Measurements from ENCODE around the gene XG. TPM values are rescaled to one million over a fixed set of nuclear protein-coding genes. Genes with fewer than 3 reads are reported as not detected.

The XG gene
- total and polyA plus RNA-seq, 9 of the 15 experiments (the other 6 are each of a cell fraction or from before 2014, with no cell fraction given) = 0.03 to 0.12 TPM; not detected in 7

- no peak for TF ChIP-seq THAP12 (CRISPR knock-in tag; IDR thresholded peaks at IDR 0.05)
- TF ChIP-seq SMARCE1 (IDR thresholded peaks at IDR 0.05) = no peak
- TF ChIP-seq ZNF324 (CRISPR knock-in tag; IDR thresholded peaks at IDR 0.05) = no peak
- 0 out of 2 replicates have a peak, but pooled peaks have one; percentile 63 for TF ChIP-seq ZNF175 (CRISPR knock-in tag; IDR thresholded peaks at IDR 0.05; ENCODE audit: low read depth)
- no peak for TF ChIP-seq PKNOX1 (IDR thresholded peaks at IDR 0.05)
Observed at GRCh38 chrX:2782778-2783177, 30.9 kb downstream of the XG start (continued).

DNA sequence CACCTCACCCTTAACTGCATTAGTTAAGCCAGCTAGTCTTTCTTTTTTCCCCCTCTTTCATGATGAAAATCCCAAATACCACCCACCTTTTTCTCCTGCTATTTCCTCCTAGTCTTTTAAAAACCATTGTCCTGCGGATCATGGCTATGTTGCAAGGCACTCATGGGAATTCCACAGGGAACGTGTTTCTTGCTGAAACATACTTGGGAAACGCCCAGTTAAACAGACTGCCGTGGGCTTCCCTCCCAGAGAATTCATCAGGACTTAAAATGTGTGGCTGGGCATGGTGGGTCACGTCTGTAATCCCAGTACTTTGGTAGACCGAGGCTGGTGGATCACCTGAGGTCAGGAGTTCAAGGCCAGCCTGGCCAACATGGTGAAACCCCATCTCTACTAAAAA, 32.2 kb downstream of the XG start:
- H2AFZ ChIP-seq (ENCODE audit: low read depth, low read length) = no peak overlapping the region
- no peaks in the 10 kb centered on the region for H3K9me1 ChIP-seq (ENCODE audit: control insufficient read depth, insufficient read depth, low read length)
- H3K27me3 ChIP-seq (ENCODE audit: control insufficient read depth in 2 of 2, insufficient read depth in 2 of 2, low read length in 2 of 2) = no peaks in the 10 kb centered on the region; a peak in 2 of 5 replicates
- H3K9ac ChIP-seq (ENCODE audit: insufficient read depth in 1 of 2, low read depth in 2 of 2, low read length in 2 of 2) = no peak overlapping the region
- no peaks in the 10 kb centered on the region for H3K36me3 ChIP-seq (ENCODE audit: control insufficient read depth, insufficient read depth, low read length)
- ChIA-PET CTCF (ENCODE audit: low intra/inter-chr PET ratio) (no interaction called here), POLR2A (no interaction called here)
- H3K4me2 ChIP-seq (ENCODE audit: insufficient read depth, low read length) = no peak overlapping the region
- H3K27ac ChIP-seq (ENCODE audit: extremely low read depth, low read depth, low read length) = no peak overlapping the region
- 17% methylated on average over 6 of the region's 6 CpGs for WGBS (ENCODE audit: insufficient coverage, low coverage, missing lambda C conversion rate)
- in situ Hi-C loops (cut with MboI) (no loop called here), intact Hi-C loops (cut with micrococcal nuclease) (no loop called here)
- no peak overlapping the region for H3K4me3 ChIP-seq
- H3K79me2 ChIP-seq (ENCODE audit: control insufficient read depth, insufficient read depth, low read length) = no peaks in the 10 kb centered on the region
- H4K20me1 ChIP-seq (replicated peaks; ENCODE audit: control insufficient read depth, insufficient read depth, low read length) = no peaks in the 10 kb centered on the region
- no TSS peak for BruUV-seq (replicated peaks)
- no peak for FAIRE-seq
- ATAC-seq = no peak
- no peaks in the 10 kb centered on the region; a peak in 1 of 5 replicates for H3K4me1 ChIP-seq (replicated peaks in 1 of 2; ENCODE audit: control insufficient read depth in 2 of 2, insufficient read depth in 2 of 2, low read length in 2 of 2)
- no peak for DNase-seq (ENCODE audit: extremely low read depth in 1 of 4, low spot score in 3 of 4)
- no peaks in the 10 kb centered on the region for H3K9me3 ChIP-seq (replicated peaks; ENCODE audit: control insufficient read depth, insufficient read depth, low read depth, low read length)
- TF ChIP-seq ZNF717 (CRISPR knock-in tag; IDR thresholded peaks at IDR 0.05) = no peak
- TF ChIP-seq SRSF1 (IDR thresholded peaks at IDR 0.05; ENCODE audit: low read depth, low read length) = no peak
- TF ChIP-seq, protein P1, sequence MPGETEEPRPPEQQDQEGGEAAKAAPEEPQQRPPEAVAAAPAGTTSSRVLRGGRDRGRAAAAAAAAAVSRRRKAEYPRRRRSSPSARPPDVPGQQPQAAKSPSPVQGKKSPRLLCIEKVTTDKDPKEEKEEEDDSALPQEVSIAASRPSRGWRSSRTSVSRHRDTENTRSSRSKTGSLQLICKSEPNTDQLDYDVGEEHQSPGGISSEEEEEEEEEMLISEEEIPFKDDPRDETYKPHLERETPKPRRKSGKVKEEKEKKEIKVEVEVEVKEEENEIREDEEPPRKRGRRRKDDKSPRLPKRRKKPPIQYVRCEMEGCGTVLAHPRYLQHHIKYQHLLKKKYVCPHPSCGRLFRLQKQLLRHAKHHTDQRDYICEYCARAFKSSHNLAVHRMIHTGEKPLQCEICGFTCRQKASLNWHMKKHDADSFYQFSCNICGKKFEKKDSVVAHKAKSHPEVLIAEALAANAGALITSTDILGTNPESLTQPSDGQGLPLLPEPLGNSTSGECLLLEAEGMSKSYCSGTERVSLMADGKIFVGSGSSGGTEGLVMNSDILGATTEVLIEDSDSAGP (CRISPR knock-in tag; IDR thresholded peaks at IDR 0.05) = no peak
- no peak for TF ChIP-seq PRPF4 (IDR thresholded peaks at IDR 0.05; ENCODE audit: insufficient read depth, low read depth, low read length, poor library complexity, severe bottlenecking)
- no peak for TF ChIP-seq PHB (CRISPR knock-in tag; IDR thresholded peaks at IDR 0.05)
- TF ChIP-seq RFX1 (IDR thresholded peaks at IDR 0.05) = no peak
- no peak for TF ChIP-seq NRF1 (conservative IDR thresholded peaks at IDR 0.05 in 1 of 2, IDR thresholded peaks at IDR 0.05 in 1 of 2)
- TF ChIP-seq AFF4 (CRISPR knock-in tag; IDR thresholded peaks at IDR 0.05) = no peak
- no peak for TF ChIP-seq HMG20A (CRISPR knock-in tag; conservative IDR thresholded peaks at IDR 0.05)
